Choroid plexus epithelial cell (primary cell): ENCODE measurements around the gene S100A13.
"Not testable (repeated sequence)": the region's sequence is repeated elsewhere in the genome, so short reads cannot be mapped to it uniquely, and the experiment has no call there.

Source experiments
- DNase-seq: peaks from one replicate; pipeline ENCODE4 v3.0.0-alpha.2; 2010; ENCODE audit warnings: low read depth
- H3K4me3 ChIP-seq: 2 replicates; pipeline ENCODE4 v1.5.1; 2011; ENCODE audit warnings: low read depth, mild to moderate bottlenecking, control low read depth, low read length, moderate library complexity
- TF ChIP-seq, protein P1 (sequence below): conservative IDR thresholded peaks from 2 replicates; pipeline ENCODE4 v1.5.1; 2011; ENCODE audit warnings: low read depth, mild to moderate bottlenecking, control low read depth, inconsistent platforms, low read length, moderate library complexity

The S100A13 gene

DNA sequence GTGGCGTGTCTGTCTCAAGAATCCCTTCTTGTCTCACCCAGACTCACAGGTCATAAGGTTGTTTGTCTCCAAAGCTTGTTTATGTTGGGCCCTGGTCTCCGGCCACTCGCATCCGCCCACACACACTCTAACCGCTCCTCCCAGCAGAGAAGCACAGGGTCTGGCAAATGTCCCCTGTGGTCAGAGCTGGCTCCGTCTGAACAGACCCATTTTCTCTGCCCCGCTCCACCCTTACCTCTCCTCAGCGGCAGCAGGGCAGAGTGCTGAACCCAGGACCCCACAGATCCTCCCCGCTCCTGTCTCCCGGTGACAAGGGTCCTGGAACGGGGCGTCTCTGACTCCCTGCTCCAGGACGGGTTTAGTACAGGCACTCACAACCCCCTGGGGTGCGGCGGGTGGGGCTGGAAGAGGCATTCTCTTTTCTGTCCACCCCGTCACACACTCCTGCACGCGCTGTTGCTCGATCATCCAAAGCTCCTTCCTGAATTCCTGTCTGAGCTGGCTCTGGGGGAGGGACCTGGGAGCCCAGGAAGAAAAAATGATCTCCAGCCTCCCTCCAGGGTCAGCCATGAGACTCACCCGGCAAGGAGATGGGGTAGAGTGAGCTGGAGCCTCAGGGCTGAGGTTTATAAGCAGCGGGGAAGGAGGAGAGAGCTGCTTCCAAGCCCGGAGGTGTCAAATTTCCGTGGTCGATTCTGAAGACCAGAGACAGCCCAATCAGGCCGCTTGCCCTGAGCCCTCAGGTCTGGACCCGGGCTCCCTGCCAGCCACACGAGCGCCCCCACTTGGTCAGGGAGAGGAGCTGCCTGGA is at the start of gene S100A13:
Gene S100A13, minus strand, starts transcription at position 602 of the 811 bp plus-strand sequence. CDS start 1,033 bp downstream, outside the sequence.
- TF ChIP-seq, protein P1, sequence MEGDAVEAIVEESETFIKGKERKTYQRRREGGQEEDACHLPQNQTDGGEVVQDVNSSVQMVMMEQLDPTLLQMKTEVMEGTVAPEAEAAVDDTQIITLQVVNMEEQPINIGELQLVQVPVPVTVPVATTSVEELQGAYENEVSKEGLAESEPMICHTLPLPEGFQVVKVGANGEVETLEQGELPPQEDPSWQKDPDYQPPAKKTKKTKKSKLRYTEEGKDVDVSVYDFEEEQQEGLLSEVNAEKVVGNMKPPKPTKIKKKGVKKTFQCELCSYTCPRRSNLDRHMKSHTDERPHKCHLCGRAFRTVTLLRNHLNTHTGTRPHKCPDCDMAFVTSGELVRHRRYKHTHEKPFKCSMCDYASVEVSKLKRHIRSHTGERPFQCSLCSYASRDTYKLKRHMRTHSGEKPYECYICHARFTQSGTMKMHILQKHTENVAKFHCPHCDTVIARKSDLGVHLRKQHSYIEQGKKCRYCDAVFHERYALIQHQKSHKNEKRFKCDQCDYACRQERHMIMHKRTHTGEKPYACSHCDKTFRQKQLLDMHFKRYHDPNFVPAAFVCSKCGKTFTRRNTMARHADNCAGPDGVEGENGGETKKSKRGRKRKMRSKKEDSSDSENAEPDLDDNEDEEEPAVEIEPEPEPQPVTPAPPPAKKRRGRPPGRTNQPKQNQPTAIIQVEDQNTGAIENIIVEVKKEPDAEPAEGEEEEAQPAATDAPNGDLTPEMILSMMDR = peak; percentile 78
- H3K4me3 ChIP-seq = peak within 1 kb of the TSS; percentile 74
- peak; percentile 98 for DNase-seq

DNA sequence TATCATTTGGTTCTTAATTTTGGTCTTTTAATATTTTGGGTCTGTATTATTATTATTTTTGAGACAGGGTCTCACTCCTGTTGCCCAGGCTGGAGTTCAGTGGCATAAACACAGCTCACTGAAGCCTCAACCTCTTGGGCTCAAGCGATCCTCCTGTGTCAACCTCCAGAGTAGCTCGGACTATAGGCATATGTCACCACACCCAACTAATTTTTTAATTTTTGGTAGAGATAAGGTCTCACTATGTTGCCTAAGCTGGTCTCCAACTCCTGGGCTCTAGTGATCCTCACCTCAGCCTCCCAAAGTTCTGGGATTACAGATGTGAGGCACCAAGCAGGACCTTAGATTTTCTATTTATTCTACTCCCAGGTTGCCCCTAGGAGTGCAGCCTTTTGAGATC is 46.2 kb upstream of the S100A13 start:
- TF ChIP-seq, protein P1 = no peak
- H3K4me3 ChIP-seq = no peak overlapping the region
- no peak for DNase-seq

DNA sequence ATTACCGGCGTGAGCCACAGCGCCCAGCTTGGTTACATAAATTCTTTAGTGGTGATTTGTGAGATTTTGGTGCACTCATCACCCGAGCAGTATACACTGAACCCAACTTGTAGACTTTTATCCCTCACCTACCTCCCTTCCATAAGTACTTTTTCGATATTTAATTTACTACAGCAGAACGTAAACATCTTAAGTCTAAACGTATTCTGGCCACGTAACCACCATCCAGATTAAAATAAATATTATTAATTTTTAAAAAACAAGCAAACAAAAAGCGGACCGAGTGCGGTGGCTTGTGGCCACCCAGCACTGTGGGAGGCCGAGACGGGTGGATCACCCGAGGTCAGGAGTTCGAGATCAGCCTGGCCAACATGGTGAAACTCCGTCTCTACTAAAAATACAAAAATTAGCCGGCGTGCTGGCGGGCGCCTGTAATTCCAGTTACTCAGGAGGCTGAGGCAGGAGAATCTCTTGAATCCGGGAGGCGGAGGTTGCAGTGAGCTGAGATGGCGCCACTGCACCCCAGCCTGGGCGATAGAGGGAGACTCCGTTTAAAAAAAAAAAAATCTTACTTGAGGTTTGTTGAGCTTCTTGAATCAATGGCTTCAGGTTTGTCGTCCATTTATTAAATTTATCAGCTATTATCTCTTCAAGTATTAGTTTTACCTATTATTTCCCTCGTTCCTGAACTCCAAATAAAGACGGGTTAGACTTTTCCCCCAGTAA is 44.5 kb upstream of the S100A13 start:
- not testable (repeated sequence) for DNase-seq
- TF ChIP-seq, protein P1 = peak; percentile 7
- peak overlapping the region; percentile 56 for H3K4me3 ChIP-seq

DNA sequence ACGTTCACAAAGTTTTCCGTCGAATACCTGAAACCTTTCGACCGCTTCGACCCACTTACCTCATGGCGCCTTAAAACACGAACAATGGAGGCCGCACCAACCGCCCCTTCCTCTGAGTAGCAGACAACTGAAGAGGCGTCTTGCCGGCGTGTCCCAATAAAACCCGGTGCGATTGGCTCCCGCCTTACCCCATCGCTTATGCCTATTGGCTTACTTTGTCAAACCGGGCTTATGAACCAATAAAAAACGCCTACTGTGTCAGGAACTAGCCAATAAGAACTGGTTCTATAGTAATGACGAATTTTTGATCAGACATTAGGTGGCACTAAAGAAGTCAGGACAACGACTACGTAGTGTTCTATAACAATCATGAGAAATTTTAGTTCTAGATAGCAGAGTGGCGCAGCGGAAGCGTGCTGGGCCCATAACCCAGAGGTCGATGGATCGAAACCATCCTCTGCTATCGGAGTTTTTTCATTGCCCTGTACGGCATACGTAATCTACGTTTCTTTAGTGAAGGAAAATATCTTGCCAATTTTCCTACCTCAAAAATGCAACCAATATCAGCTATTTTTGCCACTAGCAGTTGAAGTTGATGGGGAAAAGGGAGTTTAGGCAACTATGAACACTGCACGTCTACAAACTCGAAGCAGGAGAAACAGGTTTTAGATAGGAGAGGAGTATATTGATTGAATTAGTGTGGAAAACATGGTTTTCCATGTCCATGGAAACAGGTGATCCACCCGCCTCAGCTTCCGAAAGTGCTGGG is 43.7 kb upstream of the S100A13 start, which contains the start of gene ILF2:
Gene ILF2, minus strand, starts transcription at position 135 of the 769 bp plus-strand sequence. Its CDS starts 71 bp downstream, at position 64.
- H3K4me3 ChIP-seq = peak within 1 kb of the TSS; percentile 91
- peak; percentile 100 for DNase-seq
- TF ChIP-seq, protein P1 = peak; percentile 16

DNA sequence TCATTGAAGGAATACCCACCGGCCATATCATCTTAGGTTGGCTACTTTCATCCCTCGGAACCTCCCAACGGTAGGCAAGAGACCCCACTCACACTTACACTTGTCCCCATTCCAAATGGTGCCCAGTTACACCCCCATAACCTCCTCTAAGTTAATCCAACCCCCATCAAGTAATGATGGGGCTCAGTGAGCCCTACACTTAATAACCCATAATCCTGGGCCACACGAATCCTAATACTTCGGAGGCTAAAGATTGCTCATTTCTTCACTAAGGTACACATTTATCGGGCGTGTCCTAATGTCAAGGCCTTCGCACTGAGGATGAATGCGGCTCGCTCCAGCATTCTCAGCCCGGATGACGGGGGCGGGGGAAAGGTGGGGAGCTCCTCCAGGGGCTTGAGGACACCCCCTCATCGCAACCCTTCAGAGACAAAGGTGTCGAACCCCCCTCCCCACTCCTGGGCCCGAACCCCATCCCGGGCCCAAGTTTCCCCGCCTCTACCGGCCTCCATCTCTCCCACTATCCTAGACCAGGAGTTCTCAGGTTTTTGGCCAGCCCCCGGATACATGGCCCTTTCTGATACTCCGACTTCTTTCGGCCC is 43.1 kb upstream of the S100A13 start:
- peak overlapping the region; percentile 91 for H3K4me3 ChIP-seq
- no peak for DNase-seq
- TF ChIP-seq, protein P1 = no peak

DNA sequence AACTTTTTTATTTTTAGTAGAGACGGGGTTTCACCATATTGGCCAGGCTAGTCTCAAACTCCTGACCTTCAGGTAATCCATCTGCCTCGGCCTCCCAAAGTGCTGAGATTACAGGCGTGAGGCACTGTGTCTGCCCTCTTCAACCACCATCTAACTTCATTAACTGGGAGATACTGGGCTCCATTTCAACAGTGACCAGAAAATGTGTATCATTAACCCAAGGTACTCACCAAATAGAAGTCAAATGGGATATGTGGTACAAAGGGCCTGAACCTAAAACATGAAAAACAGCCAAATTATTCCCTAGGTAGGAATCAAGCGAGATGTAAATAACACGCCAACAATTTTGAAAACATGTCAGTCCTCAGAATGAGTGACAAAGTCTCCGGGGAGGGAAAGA is 42.3 kb upstream of the S100A13 start:
- no peak for DNase-seq
- H3K4me3 ChIP-seq = peak overlapping the region; percentile 91
- TF ChIP-seq, protein P1 = no peak

DNA sequence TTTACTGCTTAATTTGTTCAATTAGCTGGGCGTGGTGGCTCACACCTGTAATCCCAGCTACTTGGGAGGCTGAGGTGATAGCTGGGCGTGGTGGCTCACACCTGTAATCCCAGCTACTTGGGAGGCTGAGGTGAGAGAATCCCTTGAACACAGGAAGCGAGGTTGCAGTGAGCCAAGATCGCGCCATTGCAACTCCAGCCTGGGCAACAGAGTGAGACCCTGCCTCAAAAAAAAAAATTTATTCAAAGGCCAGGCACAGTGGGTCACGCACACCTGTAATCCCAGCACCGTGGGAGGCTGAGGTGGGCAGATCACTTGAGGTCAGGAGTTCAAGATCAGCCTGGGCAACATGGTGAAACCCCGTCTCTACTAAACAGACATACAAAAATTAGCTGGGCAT is 41.4 kb upstream of the S100A13 start:
- not testable (repeated sequence) for DNase-seq, H3K4me3 ChIP-seq
